GM18861 (cell line): ENCODE results near the gene ZNF26.

ENCODE experiments used
- ATAC-seq: cut with Tn5 transposase; IDR thresholded peaks from one replicate; pipeline ENCODE4 v1.9.1; 2021; ENCODE audit not compliant: unreplicated experiment

The ZNF26 gene

GRCh38 chr12:133061954-133062353, 75.8 kb downstream of the ZNF26 start:
- ATAC-seq, result no peak

DNA sequence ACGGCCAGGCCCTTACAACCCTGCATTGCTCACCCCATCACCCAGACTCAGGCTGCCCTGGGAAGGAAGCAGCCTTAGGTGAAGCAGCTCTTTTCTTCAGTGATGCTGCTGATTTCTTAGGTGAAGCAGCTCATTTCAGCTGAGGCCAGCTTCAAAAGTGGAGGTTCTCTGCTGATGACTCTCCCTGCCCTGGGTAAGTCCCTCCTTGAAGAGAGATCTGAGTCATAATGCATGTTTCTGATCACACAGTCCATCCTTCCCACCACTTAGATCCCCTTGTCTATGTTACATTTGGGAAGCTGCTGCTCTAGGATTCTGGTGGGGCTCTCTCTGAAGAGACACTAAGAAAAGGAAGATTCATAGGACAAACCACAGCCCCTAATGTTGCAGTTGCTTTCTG, 77.4 kb downstream of the ZNF26 start:
- ATAC-seq, result no peak

DNA sequence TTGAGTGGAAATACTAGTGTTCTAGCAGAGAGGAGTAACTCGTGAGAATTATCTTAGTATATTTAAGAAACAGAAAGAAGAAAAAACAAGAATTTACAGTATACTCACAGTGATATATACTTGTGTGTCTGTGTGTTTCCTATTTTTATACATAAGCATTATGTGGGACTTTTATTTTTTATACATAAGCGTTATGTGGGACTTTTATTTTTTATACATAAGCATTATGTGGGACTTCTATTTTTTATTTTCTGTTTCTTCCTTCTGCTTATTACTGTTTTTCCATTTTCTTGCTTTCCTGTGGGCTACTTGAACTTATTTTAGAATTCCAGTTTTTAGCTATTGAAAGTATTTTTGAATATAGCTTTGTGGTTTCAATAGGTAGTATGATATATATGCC, 87.7 kb downstream of the ZNF26 start:
- no peak for ATAC-seq
